Smooth muscle cell (in vitro differentiated cells): ENCODE measurements around the gene ZNF780B. TPM values are rescaled to one million over a fixed set of nuclear protein-coding genes. Genes with fewer than 3 reads are reported as not detected.
A peak's percentile ranks its signal among the peaks of the same experiment; 100 is the strongest.

Experiments
- DNase-seq: peaks from one replicate; lab custom pipeline; 2025; ENCODE audit not compliant: unreplicated experiment; lab: John Stamatoyannopoulos, UW
- H2AFZ ChIP-seq: fragments of 200-600 bp; sonication (generic); 2 replicates; pipeline ENCODE4 v1.6.0; 2016; ENCODE audit warnings: antibody characterized with exemption, low read depth, mild to moderate bottlenecking
- H3F3A ChIP-seq: fragments of 200-600 bp; sonication (generic); 2 replicates; pipeline ENCODE4 v1.6.0; 2017; ENCODE audit warnings: antibody characterized with exemption, low read depth
- H3K27ac ChIP-seq: fragments of 200-600 bp; sonication (generic); 2 replicates; pipeline ENCODE4 v1.5.1; 2016; ENCODE audit warnings: low read depth, mild to moderate bottlenecking
- H3K27me3 ChIP-seq: fragments of 200-600 bp; sonication (generic); 2 replicates; pipeline ENCODE4 v1.6.1; 2016; ENCODE audit warnings: low read depth, mild to moderate bottlenecking
- H3K36me3 ChIP-seq: fragments of 200-600 bp; sonication (generic); 2 replicates; pipeline ENCODE4 v1.5.1; 2016; ENCODE audit warnings: low read depth
- H3K4me1 ChIP-seq: fragments of 200-600 bp; sonication (generic); 2 replicates; pipeline ENCODE4 v1.5.1; 2016; ENCODE audit warnings: low read depth
- H3K4me2 ChIP-seq: fragments of 200-600 bp; sonication (generic); 2 replicates; pipeline ENCODE4 v1.6.0; 2016; ENCODE audit warnings: mild to moderate bottlenecking
- H3K4me3 ChIP-seq: fragments of 200-600 bp; sonication (generic); 2 replicates; pipeline ENCODE4 v1.5.1; 2016; ENCODE audit warnings: mild to moderate bottlenecking
- H3K79me2 ChIP-seq: fragments of 200-600 bp; sonication (generic); 2 replicates; pipeline ENCODE4 v1.6.0; 2016; ENCODE audit warnings: low read depth, mild to moderate bottlenecking
- H3K9ac ChIP-seq: fragments of 200-600 bp; sonication (generic); 2 replicates; pipeline ENCODE4 v1.6.0; 2016; ENCODE audit warnings: low read depth
- H3K9me3 ChIP-seq: fragments of 200-600 bp; sonication (generic); replicated peaks from 2 replicates; pipeline ENCODE4 v1.5.1; 2016; ENCODE audit warnings: low read depth
- H4K20me1 ChIP-seq: fragments of 200-600 bp; sonication (generic); 2 replicates; pipeline ENCODE4 v1.6.0; 2016; ENCODE audit warnings: low read depth
- WGBS: methylation state at CpG from one replicate; pipeline ENCODE4 v1.1.7; 2016; ENCODE audit warnings: low lambda C conversion rate; 5-methylcytosine and 5-hydroxymethylcytosine counted together
- polyA plus RNA-seq: library from polyadenylated mRNA; unstranded; fragments of >200 nt; fragmentation: Nextera tagmentation; extraction: Ambion mirVana; gene quantifications from 2 replicates; pipeline ENCODE4 v1.2.1, GENCODE V29; 2016
- total RNA-seq: library from RNA; depleted of rRNA; stranded (reverse); fragments of >200 nt; gene quantifications from 2 replicates; pipeline ENCODE4 v1.2.3, GENCODE V29; 2014
- TF ChIP-seq, protein P1 (sequence below): fragments of 200-600 bp; sonication (generic); IDR thresholded peaks from 2 replicates; pipeline ENCODE4 v1.5.1; 2017; ENCODE audit warnings: borderline replicate concordance, mild to moderate bottlenecking, antibody characterized with exemption; ENCODE audit not compliant: insufficient read depth, poor library complexity, severe bottlenecking

ZNF780B gene
- total and polyA plus RNA-seq, 2 experiments from 2014 or later = 1.4 to 12.9 TPM

GRCh38 chr19:39997638-39998216 lies 58.3 kb downstream of the ZNF780B start:
- DNase-seq = no peak
- peaks cover 26% of the 10 kb centered on the region for H3K79me2 ChIP-seq

GRCh38 chr19:39996811-39997637 lies 59.0 kb downstream of the ZNF780B start, which contains the start of gene ZNF546:
ZNF546 (plus strand) TSS chr19:39997060; CDS start chr19:39998327, 1,267 bp downstream.
- no peaks in the 10 kb centered on the region for H3K27me3 ChIP-seq
- no peaks in the 10 kb centered on the region for H4K20me1 ChIP-seq
- DNase-seq = peak; percentile 65
- H3K79me2 ChIP-seq = peaks cover 26% of the 10 kb centered on the region
- WGBS = 10% methylated on average over 47 of the region's 53 CpGs
- H3F3A ChIP-seq = no peaks in the 10 kb centered on the region
- peak within 1 kb of the TSS; percentile 79 for H3K9ac ChIP-seq
- H3K36me3 ChIP-seq = no peaks in the 10 kb centered on the region
- peak within 1 kb of the TSS; percentile 94 for H3K4me2 ChIP-seq
- H3K9me3 ChIP-seq = no peaks in the 10 kb centered on the region
- TF ChIP-seq, protein P1, sequence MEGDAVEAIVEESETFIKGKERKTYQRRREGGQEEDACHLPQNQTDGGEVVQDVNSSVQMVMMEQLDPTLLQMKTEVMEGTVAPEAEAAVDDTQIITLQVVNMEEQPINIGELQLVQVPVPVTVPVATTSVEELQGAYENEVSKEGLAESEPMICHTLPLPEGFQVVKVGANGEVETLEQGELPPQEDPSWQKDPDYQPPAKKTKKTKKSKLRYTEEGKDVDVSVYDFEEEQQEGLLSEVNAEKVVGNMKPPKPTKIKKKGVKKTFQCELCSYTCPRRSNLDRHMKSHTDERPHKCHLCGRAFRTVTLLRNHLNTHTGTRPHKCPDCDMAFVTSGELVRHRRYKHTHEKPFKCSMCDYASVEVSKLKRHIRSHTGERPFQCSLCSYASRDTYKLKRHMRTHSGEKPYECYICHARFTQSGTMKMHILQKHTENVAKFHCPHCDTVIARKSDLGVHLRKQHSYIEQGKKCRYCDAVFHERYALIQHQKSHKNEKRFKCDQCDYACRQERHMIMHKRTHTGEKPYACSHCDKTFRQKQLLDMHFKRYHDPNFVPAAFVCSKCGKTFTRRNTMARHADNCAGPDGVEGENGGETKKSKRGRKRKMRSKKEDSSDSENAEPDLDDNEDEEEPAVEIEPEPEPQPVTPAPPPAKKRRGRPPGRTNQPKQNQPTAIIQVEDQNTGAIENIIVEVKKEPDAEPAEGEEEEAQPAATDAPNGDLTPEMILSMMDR = no peak
- peak within 1 kb of the TSS; percentile 76 for H3K27ac ChIP-seq
- peak within 1 kb of the TSS; percentile 99 for H2AFZ ChIP-seq
- H3K4me3 ChIP-seq = peak within 1 kb of the TSS; percentile 92
- peaks cover 9% of the 10 kb centered on the region for H3K4me1 ChIP-seq

More at GRCh38 chr19:39997638-39998216, 58.3 kb downstream of the ZNF780B start:
- Histone ChIP-seq H3K9ac (peak overlapping the region; percentile 79), H3K27ac (no peak overlapping the region), H3K4me3 (peak overlapping the region; percentile 92), H3K9me3 (no peaks in the 10 kb centered on the region), H3F3A (no peaks in the 10 kb centered on the region), H4K20me1 (no peaks in the 10 kb centered on the region), H2AFZ (peak overlapping the region; percentile 99), H3K4me2 (peak overlapping the region; percentile 94), H3K27me3 (no peaks in the 10 kb centered on the region), H3K36me3 (no peaks in the 10 kb centered on the region), H3K4me1 (peaks cover 9% of the 10 kb centered on the region)
- TF ChIP-seq, protein P1 = no peak
- 81% methylated on average over 5 of the region's 5 CpGs for WGBS

- DNase-seq = no peak
- WGBS = 12% methylated on average over 19 of the region's 19 CpGs
- H3K27ac ChIP-seq = peak overlapping the region; percentile 76
- H3F3A ChIP-seq = no peaks in the 10 kb centered on the region
- peaks cover 26% of the 10 kb centered on the region for H3K79me2 ChIP-seq
- H3K9me3 ChIP-seq = no peaks in the 10 kb centered on the region
- no peaks in the 10 kb centered on the region for H3K36me3 ChIP-seq
- no peaks in the 10 kb centered on the region for H4K20me1 ChIP-seq
- peak overlapping the region; percentile 92 for H3K4me3 ChIP-seq
- H3K9ac ChIP-seq = peak overlapping the region; percentile 79
- H2AFZ ChIP-seq = peak overlapping the region; percentile 99
- TF ChIP-seq, protein P1 = no peak
- peak overlapping the region; percentile 94 for H3K4me2 ChIP-seq
- no peaks in the 10 kb centered on the region for H3K27me3 ChIP-seq
- peaks cover 9% of the 10 kb centered on the region for H3K4me1 ChIP-seq
These were observed 59.7 kb downstream of the ZNF780B start for GRCh38 chr19:39996218-39996810.
